DND-41 (cell line): Measurements from ENCODE around the gene KCNMA1.

Source experiments
- CTCF ChIP-seq: IDR thresholded peaks from 2 replicates; pipeline ENCODE4 v1.5.1; 2012; ENCODE audit warnings: borderline replicate concordance, low read length, moderate library complexity, mild to moderate bottlenecking; ENCODE audit not compliant: poor library complexity, severe bottlenecking; ENCODE audit errors: extremely low read depth
- EZH2 ChIP-seq: IDR thresholded peaks from 3 replicates; pipeline ENCODE4 v1.6.1; 2012; ENCODE audit warnings: borderline replicate concordance, low read depth, mild to moderate bottlenecking, moderate library complexity, low read length, inconsistent platforms; ENCODE audit not compliant: severe bottlenecking

GRCh38 chr10:77109351-77109994 lies 528.1 kb downstream of the KCNMA1 start:
- TF ChIP-seq CTCF (no peak), EZH2 (no peak)
